Activated effector memory CD4-positive, alpha-beta T cell treated with anti-CD3 and anti-CD28 coated beads, Interleukin-2, amount 50 U/mL, for 16 hours (primary cell): ENCODE results near the gene CNOT11.

Experiments
- DNase-seq: peaks from one replicate; pipeline ENCODE4 v3.0.0-alpha.2; 2020

The CNOT11 gene

DNA sequence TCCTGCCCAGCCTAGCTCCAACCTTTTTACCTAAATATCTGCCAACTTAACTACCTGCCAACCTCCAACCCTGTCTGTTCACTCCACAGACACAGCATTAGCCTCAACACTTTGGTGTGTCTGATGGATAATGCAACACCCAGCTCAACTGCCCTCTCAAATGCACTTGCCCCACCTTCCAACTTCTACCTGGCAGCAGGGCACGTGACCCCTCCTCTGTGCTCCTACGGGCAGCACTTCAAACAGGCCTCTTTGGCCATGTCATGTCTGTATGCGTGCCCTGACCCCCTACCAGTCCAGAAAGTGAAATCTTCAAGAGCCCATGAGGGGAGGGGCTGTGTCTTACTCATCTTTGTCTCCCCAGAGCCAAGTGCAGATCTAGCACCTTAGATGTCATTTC is 30.3 kb downstream of the CNOT11 start:
- DNase-seq, result no peak

DNA sequence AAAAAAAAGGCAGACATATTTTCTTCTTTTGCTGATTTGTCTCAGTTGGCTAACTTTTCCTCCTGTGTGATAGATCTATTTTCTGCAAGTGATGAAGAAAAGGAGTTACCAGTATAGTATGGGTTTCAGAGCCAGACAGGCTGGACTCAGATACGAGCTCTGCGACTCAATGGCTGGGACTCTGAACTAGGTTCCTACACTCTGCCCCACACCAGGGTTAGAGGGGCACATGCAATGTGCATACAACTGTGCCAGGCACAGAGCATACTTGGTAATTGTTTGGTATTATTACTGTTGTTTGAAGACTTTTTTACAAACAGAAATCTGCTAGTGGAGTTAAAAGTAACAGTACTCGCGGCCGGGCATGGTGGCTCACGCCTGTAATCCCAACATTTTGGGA is 34.0 kb downstream of the CNOT11 start:
- DNase-seq, result no peak

DNA sequence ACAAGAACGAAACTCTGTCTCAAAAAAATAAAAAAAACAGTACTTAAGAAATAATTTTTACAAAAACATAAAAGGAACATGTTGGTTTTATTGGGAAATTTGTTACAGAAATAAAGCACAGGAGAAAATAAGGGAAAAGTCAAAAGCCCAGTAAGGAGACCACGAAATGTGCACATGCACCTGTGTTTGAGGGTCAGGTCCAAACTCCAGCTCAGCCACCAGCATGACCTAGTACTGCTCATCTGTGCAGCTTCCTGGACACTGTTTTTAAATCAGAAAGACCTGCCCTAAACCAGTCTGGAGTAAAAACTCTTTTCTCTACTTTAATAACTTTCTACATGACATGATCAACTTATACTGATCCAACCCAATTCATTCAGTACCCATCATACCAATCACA is 34.6 kb downstream of the CNOT11 start:
- no peak for DNase-seq

DNA sequence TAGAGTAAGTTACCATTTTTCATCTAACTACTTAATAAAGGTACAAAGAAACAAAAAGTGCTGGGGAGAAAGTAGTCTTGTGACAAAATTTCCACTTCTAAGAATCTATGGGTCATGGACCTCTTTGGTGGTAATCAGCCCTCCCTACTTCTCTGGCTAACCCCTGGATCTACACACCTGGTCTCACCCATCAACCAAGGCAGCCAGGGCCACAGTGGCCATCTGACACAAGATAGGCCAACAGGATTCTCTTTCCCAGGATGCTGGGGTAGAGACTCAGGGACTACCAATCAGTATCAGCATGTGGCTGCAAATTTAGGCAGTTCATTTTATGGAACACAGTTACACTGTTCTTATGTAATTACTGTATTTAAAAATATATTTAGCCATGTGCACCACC is 38.0 kb downstream of the CNOT11 start:
- no peak for DNase-seq

DNA sequence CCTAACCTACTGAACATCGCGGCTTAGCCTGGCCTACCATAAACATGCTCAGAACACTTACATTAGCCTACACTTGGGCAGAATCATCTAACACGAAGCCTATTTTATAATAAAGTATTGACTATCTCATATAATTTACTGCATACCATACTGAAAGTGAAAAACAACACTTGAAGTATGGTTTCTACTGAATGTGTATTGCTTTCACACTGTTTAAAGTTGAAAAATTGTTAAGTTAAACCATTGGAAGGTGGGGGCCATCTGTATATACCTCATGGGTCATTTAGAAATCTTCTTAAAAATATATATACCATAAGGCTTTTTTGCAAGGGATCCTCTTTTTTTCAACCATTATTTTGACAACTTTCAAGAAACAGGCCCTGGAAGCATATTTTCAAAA is 39.3 kb downstream of the CNOT11 start:
- no peak for DNase-seq

DNA sequence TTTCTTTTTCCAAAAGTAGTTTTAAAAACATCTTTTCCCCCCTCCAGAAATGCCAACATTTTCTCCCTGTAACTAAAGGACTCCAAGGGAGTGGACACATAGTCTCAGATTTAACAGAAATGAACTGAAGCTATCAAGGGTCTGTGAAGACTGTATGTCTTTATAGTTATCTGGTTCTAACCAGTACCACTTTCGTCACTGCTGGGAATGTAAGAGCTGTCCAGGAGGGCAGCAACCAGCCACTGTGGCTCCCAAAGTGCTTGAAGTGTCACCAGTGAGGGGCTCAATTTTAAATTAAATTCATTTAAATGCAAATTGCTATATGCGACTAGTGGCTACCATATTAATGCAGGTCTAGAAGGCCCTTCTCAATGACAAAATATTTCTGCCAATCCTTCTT is 40.9 kb downstream of the CNOT11 start:
- DNase-seq, result no peak

DNA sequence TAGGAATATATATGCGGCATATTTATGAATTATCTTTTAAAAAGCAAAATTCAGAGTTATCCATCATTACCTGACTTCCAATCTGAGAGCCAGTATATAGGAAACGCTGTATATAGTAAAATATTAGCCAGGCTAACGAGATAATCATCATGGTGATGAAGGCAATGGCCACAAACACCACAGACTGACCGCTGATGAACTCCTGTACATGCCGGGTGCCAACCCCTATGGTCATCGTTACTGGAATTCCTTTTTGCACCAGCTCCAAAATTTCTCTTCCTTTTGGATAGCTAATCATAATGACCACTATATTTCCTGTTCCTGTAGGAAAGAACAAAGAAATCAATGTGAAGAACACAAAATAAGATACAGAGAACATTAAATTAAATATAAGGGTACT is 42.2 kb downstream of the CNOT11 start:
- no peak for DNase-seq

DNA sequence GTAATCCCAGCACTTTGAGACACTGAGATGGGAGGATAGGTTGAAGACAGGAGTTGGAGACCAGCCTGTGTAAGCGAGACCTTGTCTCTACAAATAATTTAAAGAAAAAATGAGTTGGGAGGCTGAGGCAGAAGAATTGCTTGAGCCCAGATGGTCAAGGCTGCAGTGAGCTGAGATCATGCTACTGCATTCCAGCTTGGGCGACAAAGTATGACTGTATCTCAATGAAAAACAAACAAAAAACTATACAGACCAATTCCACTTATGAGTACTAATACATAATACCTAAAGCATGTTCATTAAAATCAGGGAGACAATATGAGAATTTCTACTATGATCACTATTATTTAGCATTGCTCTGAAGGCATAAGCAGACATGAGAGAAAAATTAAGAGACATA is 43.2 kb downstream of the CNOT11 start:
- DNase-seq, result no peak

DNA sequence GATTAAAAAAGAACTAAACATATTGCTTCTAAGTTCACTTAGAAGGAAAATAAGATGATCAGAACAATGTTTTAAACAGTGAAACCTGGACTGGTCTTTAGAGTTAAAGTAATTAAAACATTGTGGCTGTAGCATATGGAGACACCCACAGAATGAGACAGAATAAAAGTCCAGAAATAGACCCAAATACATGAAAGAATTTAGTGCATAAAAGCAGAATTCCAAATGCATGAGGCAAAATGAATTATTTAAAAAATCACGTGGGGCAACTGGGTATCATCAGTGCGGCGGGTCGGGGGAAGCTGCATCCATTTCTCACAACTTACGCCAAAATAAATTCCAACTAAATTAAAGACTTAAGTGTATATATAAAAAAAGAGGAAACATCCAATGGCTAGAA is 43.7 kb downstream of the CNOT11 start:
- DNase-seq, result no peak

DNA sequence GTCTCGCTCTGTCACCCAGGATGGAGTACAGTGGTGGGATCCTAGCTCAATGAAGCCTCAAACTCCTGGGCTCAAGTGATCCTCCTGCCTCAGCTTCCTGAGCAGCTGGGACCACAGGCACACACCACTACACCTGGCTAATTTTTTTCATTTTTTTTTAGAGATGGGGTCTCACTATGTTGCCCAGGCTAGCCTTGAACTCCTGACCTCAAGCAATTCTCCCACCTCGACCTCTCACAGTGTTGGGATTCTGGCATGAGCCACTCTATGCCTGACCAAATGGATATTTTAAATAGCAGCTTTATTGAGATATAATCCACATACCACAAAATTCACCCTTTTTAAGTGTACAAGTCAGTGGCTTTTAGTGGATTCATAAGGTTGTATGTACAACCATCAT is 44.7 kb downstream of the CNOT11 start:
- DNase-seq, result no peak

DNA sequence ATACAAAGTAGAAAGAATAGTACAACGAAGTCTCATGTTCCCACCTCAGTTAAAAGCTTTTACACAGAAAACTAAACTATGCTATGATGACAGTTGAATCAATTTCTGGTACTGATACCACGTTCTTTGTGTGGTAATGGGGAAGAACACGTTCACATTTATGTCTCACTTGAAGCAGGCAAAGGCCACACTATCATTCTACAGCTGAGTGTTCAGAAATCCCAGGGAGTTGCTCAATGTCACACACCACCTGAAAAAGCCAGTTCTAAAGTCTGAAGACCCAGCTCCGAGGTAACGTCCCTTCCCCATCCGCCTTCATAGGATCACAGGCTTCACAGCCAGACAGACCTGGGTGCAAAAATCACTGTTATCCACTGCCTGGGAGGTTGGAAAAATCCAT is 46.9 kb downstream of the CNOT11 start:
- DNase-seq, result no peak

DNA sequence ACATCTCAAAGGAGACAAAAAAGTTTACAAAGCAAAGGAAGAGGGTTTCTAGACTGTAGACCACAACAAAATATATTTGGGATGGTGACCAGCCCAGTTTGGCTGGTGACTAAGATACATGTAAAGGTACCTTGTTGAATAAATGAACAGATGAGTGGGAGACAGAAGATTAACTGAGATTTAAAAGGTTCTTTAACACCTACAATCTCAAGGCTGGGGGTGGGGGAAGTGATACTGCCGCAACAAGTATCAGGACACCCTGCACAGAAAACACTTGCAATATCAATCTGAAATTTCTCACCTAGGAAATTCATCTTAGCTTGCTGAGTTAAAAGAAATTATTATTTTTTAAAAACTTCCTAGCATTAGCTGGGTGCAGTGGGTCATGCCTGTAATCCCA is 47.5 kb downstream of the CNOT11 start:
- no peak for DNase-seq

DNA sequence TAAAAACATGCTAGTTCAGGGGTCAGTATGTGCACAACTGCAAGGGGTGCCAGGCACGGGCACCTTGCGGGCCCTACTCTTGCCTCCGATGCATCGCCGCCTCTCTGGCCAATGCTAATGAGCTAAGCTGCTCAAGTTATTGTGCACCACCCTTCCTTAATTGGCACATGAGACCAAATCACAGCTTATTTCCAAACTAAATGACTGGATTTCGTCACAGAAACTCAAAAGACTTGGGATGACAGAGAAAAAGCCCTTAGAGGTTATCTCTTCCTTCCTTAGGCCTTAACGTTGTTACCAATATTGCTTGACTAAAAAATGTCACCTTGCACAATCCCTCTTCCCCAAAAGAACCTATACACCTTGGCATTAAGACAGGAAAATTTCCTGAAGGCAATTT is 48.1 kb downstream of the CNOT11 start:
- DNase-seq, result no peak

DNA sequence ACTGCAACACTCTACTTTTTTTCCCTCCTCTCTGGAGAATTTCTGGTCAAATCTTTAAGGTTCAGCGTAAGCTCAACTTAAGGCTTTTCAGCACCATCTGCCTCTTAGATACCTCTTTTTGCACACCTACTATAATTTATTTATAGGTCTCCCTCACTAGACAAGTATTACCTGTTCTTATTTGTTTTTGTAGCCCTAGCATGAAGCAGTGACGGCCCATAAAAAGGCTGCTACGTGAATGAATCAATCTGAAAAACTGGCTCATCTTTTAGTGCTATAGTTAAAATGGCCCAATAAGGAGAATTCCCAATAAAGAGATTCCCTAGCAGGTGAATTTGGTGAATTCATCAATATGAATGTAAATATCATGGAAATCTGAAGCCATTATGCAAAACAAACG is 49.3 kb downstream of the CNOT11 start:
- no peak for DNase-seq

DNA sequence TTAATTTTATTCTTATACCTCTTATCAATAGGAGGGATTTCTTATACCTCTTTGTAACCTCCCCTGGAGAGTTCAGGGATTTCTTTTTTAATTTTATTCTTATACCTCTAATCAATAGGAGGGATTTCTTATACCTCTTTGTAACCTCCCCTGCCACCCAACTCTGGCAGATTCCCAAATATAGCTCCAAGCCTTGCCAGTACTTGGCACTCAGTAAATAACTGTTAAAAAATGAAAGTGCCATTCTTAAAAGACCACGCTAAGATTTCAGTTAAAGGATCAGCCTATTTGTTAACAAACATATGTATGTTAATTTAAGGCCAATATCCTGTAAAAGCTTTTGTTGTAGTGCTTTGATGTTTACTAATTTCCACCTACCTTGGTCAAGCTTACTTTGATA is 51.0 kb downstream of the CNOT11 start:
- no peak for DNase-seq

DNA sequence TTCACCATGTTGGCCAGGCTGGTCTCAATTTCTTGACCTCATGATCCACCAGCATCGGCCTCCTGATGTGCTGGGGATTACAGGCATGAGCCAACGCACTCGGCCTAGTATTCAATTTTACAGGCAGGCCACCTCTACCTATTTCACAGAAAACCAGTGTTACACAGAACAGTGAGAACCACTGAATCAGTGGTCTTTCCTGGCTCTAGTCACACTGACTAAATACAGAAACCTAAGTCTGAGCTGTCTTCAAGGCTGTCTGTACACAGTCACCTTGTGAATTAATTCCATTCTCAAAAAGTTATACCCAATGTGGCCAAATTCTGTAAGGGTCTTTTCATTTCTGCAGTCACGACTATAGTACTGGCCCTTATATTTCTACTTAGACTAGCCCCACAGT is 52.3 kb downstream of the CNOT11 start:
- DNase-seq, result no peak

DNA sequence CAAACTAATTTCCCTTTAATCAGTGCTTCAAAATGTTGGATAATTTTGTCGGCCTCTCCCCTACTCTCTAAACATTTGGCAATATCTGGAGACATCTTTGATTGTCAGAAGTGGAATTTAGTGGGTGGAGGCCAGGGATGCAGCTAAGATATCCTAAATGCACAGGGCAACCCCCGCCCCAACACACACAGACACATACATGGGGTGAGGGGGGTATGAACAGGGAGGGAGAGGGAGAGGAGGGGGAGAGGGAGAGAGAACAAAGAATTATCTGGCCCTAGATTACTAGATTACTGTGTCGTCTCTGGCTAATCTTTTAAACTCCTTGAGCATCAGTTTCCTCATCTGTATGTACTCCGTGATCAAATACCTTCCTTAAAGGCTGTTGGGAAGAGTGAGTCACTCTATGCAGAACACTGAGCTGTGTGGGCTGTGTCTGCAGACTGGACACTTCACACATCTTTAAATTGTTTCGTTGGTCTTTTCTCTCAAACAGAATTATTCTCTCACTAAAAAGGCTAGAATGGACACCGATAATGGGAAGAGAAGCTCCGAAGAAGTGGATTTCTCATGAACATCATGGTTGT is 52.9 kb downstream of the CNOT11 start:
- DNase-seq, result no peak

DNA sequence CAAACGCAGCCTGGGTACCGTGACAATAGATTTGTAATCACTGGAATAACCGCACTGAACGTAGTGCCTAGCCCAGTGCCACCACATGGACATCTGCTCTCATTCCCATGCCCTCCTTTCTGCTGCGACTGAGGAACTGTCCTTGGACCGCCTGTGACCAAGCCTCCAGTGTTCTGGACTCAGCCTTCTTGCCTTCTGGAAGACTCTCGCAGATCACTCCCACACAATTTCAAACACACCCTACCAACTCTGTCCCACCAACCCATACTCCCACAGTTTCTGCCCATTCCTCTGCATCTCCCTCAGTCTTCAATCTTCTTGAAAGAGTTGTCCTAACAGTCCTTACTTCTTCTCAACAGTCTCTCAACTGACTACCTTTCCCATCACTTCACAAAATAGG is 53.7 kb downstream of the CNOT11 start:
- DNase-seq, result peak; percentile 71

DNA sequence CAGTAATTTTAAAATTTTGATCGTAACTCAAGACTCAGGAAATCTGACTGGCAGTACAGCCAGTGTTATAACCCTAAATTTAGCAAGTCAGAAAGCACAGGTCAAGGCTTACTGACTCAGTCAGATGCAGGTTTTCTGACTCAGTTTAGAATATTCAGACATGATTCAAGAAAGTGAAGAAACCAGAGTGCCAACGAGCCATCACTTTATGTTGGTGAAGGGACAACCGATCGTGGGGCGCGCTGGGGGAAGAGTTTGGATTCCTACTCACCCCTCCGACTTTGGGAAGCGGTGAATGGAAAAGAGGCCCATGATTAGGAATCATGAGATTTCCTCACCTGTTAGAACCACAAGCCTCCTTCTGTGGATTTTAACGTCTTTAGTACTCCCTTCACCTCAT is 54.8 kb downstream of the CNOT11 start:
- peak; percentile 69 for DNase-seq

DNA sequence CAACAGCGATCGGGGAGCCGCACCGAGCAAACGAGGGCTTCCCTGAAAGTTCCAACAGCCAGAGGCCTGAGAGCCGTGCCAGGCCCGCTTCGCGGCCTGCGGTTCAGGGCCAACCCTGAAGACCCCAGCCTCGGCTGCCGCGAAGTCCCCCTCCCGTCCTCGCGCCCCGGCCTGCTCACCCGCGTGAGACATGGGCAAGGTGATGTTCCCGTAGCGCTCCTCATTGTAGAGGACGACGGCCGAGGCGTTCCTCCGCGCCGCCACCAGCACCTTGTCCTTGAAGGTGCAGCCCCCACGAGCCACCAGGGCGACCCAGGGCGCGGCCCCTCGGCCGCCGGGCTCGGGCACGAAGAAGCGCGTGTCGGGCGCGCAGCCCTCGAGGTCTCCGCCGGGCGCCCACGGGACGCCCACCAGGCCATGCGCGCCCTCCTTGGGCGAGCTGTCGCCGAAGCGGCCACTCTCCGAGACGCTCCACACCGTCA is 55.3 kb downstream of the CNOT11 start:
- DNase-seq, result peak; percentile 79

DNA sequence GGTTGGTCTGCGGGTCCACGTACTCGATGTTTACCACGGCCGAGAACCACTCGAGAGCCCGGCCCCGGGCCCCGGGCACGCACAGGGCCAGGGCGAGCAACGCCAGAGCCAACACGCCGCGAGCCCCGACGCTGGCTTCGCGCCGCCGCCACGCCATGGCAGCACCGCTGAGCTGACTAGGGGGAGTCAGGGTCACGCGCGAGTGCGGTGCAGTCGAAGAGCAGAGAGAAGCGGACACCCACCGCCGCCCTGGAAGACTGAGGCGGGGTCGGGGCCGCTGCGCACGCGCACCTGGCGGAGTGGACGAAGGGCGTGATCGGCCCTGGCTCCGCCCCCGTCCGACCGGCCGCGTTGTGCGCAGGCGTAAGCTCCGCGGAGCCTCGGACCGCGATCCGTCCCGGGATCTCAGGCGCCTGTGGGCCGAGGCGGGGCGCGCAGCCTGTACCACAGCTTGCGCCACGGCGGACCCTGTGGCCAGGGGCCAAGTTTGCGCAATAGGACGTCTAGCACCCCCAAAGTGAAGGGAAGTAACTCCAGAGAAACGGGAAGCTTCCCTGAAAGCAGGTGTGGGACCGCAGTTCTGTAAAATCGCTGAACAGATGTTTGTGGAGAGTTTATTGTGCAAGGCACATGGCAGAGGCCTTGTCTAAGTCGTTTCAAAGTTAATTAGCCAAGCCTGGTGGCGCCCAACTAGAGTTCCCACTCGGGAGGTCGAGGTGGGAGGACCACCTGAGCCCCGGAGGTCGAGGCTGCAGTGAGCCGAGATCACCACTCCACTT is 55.9 kb downstream of the CNOT11 start, which contains the start of gene RNF149:
Gene RNF149 (minus strand): TSS at position 270 of the 779 bp plus-strand sequence. CDS start 113 bp downstream, at position 157.
- peak; percentile 97 for DNase-seq

DNA sequence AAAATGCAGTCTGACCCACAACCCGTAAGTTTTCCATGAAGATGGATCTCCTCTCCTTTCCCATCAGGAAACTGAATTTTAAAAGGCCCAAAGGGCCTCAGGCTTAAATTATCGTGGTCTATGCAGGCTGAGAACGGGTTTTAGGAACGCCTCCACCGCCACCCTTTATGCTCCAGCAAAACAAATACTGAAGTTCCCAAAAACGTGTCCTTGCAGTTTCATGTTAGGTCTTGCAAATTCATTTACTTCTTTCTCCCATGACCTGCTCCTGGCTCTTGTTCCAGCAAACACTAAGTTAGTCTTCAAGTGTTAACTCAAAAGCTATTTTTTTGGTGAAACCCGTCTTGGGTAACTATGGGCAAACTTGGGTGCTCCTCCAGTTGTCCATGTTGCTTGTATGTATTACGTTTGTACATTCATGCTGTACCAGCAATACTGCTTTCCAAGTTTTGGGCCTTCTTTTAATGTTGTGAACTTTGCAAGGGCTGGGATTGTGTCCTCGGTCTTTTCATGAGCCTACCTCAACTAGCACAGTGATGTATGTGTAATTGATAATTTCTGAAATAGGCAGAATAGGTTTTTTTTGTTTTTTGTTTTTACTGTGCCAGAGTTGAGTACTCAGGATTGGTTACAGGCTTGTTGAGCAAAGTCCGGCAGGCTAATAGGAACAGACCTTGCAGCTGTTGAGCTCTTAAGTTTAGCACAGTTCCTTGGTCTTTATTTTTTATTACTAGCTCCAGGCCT is 57.6 kb downstream of the CNOT11 start:
- no peak for DNase-seq

DNA sequence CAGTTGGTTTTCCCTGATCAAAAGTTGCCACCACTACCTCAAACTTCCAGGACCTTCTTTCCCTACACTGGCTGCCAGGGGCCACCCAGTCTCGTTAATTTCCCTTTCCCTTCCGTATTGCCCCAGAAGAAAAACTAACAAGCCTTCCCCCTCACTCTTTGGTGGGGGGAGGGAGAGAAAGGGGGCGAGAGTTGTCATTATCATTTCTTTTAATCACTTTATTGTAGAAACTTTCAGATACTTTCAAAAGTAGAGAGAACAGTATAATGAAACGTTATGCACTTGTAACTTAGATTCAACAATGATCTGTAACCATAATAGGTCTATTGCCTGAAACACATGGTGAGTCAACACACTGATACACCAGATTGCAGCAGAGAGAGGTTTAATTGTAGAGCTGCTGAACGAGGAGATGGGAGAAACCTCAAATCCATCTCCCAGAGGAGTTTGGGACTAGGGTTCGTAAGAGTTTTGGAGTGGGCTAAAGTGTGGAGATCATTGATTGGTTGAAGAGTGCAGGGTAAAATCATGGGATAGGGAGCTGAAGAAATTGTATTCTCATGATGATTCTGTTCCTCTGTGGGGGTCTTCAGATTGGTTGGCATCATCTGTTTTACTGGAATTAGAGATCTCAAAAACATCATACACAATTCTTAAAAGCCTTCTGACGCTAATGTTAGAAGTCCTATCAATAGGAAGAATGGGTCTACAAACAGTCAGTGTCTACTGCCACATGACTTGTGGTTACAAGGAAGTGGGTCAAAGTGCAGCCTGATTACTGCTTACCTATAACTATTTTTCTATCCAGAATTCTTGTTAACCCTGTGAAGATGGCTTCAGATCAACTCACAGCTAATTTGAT is 58.4 kb downstream of the CNOT11 start:
- DNase-seq, result no peak
